Stimulated activated naive CD8-positive, alpha-beta T cell treated with anti-CD3 and anti-CD28 coated beads, Interleukin-15, amount 100 ng/mL, for 72 hours (primary cell): ENCODE measurements around the gene PDGFA.

Experiments used
- ATAC-seq: fragments of 150-1000 bp; cut with Tn5 transposase; 2 replicates; pipeline ENCODE4 v1.10.0; 2021; ENCODE audit warnings: mild to moderate bottlenecking, moderate library complexity
- DNase-seq, 2 donors: peaks; one replicate each; pipeline ENCODE4 v3.0.0; 2021 to 2022
- H3K27ac Mint-ChIP-seq, 2 donors: one replicate each; pipeline ENCODE4 v1.8.0; 2022; ENCODE audit warnings: mild to moderate bottlenecking in 2 of 2, mixed read lengths in 2 of 2, moderate library complexity in 2 of 2
- H3K27me3 Mint-ChIP-seq: one replicate; pipeline ENCODE4 v1.8.0; 2022; ENCODE audit warnings: mixed read lengths
- H3K4me1 Mint-ChIP-seq: one replicate; pipeline ENCODE4 v1.8.0; 2022; ENCODE audit warnings: mild to moderate bottlenecking, mixed read lengths
- H3K4me3 Mint-ChIP-seq, 2 donors: one replicate each; pipeline ENCODE4 v1.8.0; 2022; ENCODE audit warnings: mild to moderate bottlenecking in 2 of 2, mixed read lengths in 2 of 2, moderate library complexity in 1 of 2
- H3K9me3 Mint-ChIP-seq, 2 donors: one replicate each; pipeline ENCODE4 v1.8.0; 2022; ENCODE audit warnings: mixed read lengths in 2 of 2

PDGFA gene

GRCh38 chr7:464454-465401 lies 54.9 kb downstream of the PDGFA start:
- Mint-ChIP-seq H3K27ac (no peak overlapping the region), H3K9me3 (peaks cover 16 to 19% of the 10 kb centered on the region in 2 donors), H3K4me3 (no peak overlapping the region), H3K4me1 (peaks cover 6% of the 10 kb centered on the region), H3K27me3 (no peaks in the 10 kb centered on the region)
- no peak for ATAC-seq
- DNase-seq, result no peak

- ATAC-seq (no peak), DNase-seq (no peak)
- H3K27me3 Mint-ChIP-seq, result no peaks in the 10 kb centered on the region
- H3K4me1 Mint-ChIP-seq, result peaks cover 1% of the 10 kb centered on the region
- H3K27ac Mint-ChIP-seq, result no peak overlapping the region
- peaks cover 16 to 19% of the 10 kb centered on the region in 2 donors for H3K9me3 Mint-ChIP-seq
- H3K4me3 Mint-ChIP-seq, result no peak overlapping the region
These were observed 55.7 kb downstream of the PDGFA start for GRCh38 chr7:463817-464453.

DNA sequence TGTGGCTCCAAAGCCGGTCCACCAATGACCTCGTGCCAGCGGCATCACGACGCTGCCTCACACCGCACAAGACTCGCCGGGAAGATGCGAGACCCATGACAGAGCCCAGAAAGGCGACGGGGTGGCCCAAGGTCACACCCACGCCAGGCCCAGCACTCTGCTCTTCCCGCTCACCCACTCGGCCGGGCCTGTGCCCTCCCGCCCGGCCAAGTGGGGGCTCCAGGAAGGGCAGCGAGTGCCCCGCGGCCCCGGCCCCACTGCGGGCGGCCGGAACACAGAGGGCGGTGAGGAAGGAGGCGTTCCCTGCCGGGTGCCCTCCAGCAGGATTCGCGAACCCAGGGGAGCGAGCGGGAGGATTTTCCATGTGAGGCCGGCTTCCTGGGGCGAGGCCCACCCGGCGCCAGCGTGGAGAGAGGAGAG lies 56.3 kb downstream of the PDGFA start:
- DNase-seq (no peak), ATAC-seq (no peak)
- H3K4me1 Mint-ChIP-seq, result no peaks in the 10 kb centered on the region
- H3K27me3 Mint-ChIP-seq, result no peaks in the 10 kb centered on the region
- no peak overlapping the region for H3K4me3 Mint-ChIP-seq
- H3K9me3 Mint-ChIP-seq, result peaks cover 14 to 15% of the 10 kb centered on the region in 2 donors
- H3K27ac Mint-ChIP-seq, result no peak overlapping the region

- DNase-seq (no peak), ATAC-seq (peak; percentile 10)
- no peak overlapping the region for H3K4me3 Mint-ChIP-seq
- H3K27me3 Mint-ChIP-seq, result no peaks in the 10 kb centered on the region
- H3K27ac Mint-ChIP-seq, result no peak overlapping the region
- H3K9me3 Mint-ChIP-seq, result peaks cover 4 to 6% of the 10 kb centered on the region in 2 donors
- H3K4me1 Mint-ChIP-seq, result no peaks in the 10 kb centered on the region
These were observed 57.2 kb downstream of the PDGFA start for GRCh38 chr7:462173-463103.

DNA sequence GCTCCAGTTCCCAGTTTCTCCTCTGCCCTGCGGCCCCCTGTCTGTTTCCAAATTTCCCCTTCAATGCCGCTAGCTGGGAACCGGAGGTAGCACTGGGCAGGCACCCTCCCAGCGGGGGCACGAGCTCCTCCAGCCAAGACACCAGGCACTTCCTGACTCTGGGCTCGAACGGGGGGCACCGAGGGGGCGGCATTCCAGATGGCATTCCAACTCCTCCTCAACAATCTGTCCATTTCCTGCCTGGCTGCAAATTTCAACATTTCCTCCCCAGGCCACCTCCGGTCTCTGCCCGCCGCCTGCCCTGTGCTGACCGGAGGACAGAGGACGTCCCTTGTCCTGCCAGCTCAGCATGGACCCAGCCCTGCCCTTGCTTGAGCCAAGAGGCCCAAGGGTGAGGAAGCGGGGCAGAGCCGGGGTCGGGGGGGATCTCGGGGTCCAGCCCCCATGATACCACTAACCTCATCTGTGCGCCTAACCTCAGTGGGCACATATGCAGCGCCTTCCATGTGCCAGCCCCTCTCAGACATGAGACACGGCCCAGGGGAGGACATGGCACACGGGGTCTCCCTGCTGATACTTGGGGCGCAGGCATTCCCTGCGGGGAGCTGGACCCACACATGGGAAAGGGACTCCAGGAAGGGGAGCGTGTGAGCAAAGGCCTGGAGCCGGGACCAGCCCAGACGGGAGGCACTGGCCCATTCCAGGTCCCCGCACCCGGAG lies 58.0 kb downstream of the PDGFA start:
- no peak overlapping the region for H3K4me3 Mint-ChIP-seq
- H3K4me1 Mint-ChIP-seq, result no peaks in the 10 kb centered on the region
- no peaks in the 10 kb centered on the region for H3K27me3 Mint-ChIP-seq
- no peaks in the 10 kb centered on the region for H3K9me3 Mint-ChIP-seq
- DNase-seq, result no peak
- H3K27ac Mint-ChIP-seq, result no peak overlapping the region
- no peak for ATAC-seq

- ATAC-seq (no peak), DNase-seq (no peak)
- Mint-ChIP-seq H3K9me3 (no peaks in the 10 kb centered on the region), H3K4me3 (no peak overlapping the region), H3K4me1 (no peaks in the 10 kb centered on the region), H3K27ac (peak overlapping the region in 1 of 2 donors; percentile 30), H3K27me3 (no peaks in the 10 kb centered on the region)
These were observed 58.6 kb downstream of the PDGFA start for GRCh38 chr7:461117-461452.

DNA sequence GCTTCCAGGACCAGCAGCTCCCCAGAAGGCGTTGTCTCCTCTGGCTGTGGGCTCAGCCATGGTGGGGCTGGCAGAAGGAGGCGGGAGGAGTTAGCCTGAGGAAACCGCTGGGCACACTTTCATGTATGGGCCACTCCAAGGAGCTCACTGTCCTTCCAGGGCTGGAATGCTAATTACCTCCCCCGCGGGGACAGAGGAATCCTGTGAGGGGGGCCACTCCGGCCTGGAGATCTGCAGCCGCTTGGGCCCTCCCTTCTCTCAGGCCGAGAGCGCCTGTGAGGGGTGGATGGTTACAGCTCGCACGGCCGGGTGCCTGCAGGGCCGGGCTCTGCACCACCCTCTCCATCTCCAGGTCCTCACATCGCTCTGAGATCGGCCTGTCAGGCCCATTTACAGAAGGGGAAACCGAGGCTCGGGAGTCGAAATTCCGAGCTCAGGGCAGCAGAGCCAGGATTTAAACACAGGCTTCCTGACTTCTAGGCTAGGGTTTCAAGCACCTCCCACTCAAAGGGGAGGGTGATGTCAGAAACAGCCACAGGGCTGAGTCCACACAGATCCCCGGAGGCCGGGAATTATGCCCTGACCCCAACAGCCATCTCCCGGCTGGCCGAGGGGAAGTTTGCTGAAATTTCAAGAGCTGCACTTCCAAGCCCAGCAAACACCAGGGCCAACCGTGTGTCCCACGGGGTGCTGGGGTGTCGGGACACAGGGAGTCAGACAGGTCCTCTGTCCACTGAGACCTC lies 59.1 kb downstream of the PDGFA start:
- peak overlapping the region in 1 of 2 donors; percentile 30 for H3K27ac Mint-ChIP-seq
- no peaks in the 10 kb centered on the region for H3K9me3 Mint-ChIP-seq
- no peaks in the 10 kb centered on the region for H3K4me1 Mint-ChIP-seq
- H3K27me3 Mint-ChIP-seq, result no peaks in the 10 kb centered on the region
- no peak for DNase-seq
- no peak for ATAC-seq
- no peak overlapping the region for H3K4me3 Mint-ChIP-seq

DNA sequence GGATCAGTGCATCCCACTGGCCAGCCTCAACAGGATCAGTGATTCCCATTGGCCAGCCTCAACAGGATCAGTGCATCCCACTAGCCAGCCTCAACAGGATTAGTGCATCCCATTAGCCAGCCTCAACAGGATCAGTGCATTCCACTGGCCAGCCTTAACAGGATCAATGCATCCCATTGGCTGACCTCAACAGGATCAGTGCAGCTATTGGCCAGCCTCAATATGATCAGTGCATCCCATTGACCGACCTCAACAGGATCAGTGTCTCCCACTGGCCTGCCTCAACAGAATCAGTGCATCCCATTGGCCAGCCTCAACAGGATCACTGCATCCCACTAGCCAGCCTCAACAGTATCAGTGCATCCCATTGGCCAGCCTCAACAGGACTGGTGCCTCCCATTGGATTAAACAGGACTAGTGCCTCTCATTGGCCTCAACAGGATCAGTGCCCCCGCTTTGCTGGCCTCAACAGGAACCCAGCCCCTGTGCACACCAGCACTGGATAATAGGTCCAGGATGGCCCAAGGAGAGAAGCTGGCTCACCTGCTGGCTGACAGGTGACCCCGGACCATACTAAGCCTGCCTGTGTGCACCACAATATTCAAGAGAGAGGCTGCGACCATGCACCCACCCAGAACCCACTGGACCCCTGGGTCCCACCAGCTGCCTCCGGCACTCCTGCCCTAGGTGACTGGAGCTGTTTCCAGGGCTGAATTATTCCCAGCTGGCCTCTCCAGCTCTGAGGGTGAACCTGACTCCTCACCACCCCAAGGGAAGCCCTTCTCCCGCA lies 59.9 kb downstream of the PDGFA start:
- no peak for DNase-seq
- no peaks in the 10 kb centered on the region for H3K4me1 Mint-ChIP-seq
- H3K27ac Mint-ChIP-seq, result no peak overlapping the region
- no peak for ATAC-seq
- no peak overlapping the region for H3K4me3 Mint-ChIP-seq
- H3K9me3 Mint-ChIP-seq, result no peaks in the 10 kb centered on the region
- H3K27me3 Mint-ChIP-seq, result no peaks in the 10 kb centered on the region

GRCh38 chr7:458511-459245 lies 61.0 kb downstream of the PDGFA start:
- Mint-ChIP-seq H3K4me3 (no peak overlapping the region), H3K27ac (no peak overlapping the region), H3K27me3 (no peaks in the 10 kb centered on the region), H3K4me1 (no peaks in the 10 kb centered on the region), H3K9me3 (no peaks in the 10 kb centered on the region)
- DNase-seq, result no peak
- ATAC-seq, result no peak

GRCh38 chr7:457814-458510 lies 61.7 kb downstream of the PDGFA start:
- Mint-ChIP-seq H3K4me1 (no peaks in the 10 kb centered on the region), H3K27ac (no peak overlapping the region), H3K9me3 (no peaks in the 10 kb centered on the region), H3K27me3 (no peaks in the 10 kb centered on the region), H3K4me3 (no peak overlapping the region)
- no peak for DNase-seq
- peak; percentile 52 for ATAC-seq

DNA sequence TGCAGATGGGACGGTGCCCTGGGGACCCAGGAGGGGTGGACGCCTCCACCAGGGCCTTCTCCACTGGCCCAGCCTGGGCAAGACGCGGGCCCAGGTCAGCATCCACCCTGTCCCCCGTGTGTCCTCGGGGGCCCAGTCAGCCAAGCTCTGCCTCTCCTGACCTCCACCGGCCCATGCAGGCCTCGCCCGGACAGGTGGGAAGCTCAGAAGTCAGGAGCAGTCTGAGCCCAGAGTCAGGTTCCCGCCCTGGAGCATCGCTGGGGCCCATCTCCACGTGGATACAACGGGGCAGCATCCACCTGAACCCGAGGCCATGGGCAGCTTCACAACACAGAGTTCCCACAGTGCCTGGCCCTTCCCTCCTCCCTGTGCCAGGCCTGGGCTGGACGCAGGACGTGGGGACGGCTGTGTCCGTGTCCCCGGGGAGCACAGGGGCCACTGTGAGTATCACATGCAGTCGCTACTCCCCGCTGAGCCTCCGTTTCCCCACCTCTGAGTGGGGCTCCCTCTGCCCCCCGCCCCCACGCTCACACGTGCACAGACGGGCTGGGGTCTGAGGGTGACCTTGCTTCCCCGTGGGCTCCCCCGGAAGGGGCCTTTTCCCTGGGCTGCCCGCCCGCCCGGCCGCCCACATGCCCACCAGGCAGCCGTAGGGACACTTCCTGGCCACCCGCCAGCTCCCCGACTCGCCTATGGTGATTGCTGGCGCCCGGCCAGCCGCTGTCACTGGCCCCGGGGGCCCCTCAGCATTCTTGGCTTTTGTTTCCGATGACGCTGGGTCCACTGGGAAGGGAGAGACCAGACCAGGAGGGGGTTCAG lies 64.3 kb downstream of the PDGFA start:
- Mint-ChIP-seq H3K4me1 (peaks cover 22% of the 10 kb centered on the region), H3K27me3 (peaks cover 17% of the 10 kb centered on the region), H3K27ac (no peak overlapping the region), H3K4me3 (no peak overlapping the region), H3K9me3 (no peaks in the 10 kb centered on the region)
- DNase-seq (no peak), ATAC-seq (peak; percentile 19)

- DNase-seq (no peak), ATAC-seq (no peak)
These were observed 65.1 kb downstream of the PDGFA start for GRCh38 chr7:454356-455109.

More at GRCh38 chr7:454356-455109, 65.1 kb downstream of the PDGFA start:
- H3K4me1 Mint-ChIP-seq, result peaks cover 25% of the 10 kb centered on the region
- peaks cover 17% of the 10 kb centered on the region for H3K27me3 Mint-ChIP-seq
- H3K27ac Mint-ChIP-seq, result no peak overlapping the region
- H3K9me3 Mint-ChIP-seq, result no peaks in the 10 kb centered on the region
- H3K4me3 Mint-ChIP-seq, result no peak overlapping the region
